Stomach (tissue), 19 donors: ENCODE results near the gene CYP4F22. TPM values are rescaled to one million over a fixed set of nuclear protein-coding genes. Genes with fewer than 3 reads are reported as not detected.

Experiments used
- DNase-seq, 2 donors: peaks; one replicate each; pipeline versions ENCODE4 v3.0.0 to v3.0.0-alpha.2; 2013 to 2019
- H3K27ac ChIP-seq, 5 donors: fragments of 200-600 bp in 4 of 5; sonication (generic) in 4 of 5; one replicate each; pipeline ENCODE4 v1.5.1; 2013 to 2019; ENCODE audit warnings: mild to moderate bottlenecking in 1 of 5, moderate library complexity in 1 of 5
- H3K27me3 ChIP-seq, 3 donors: fragments of 200-600 bp; sonication (generic); one replicate each; pipeline ENCODE4 v1.5.1; 2017 to 2019; ENCODE audit warnings: mixed run types in 1 of 3
- H3K36me3 ChIP-seq, 4 donors: fragments of 200-600 bp; sonication (generic); 1 replicate in 3 of 4; 2 replicates in 1 of 4; pipeline ENCODE4 v1.5.1; 2016 to 2019
- H3K4me1 ChIP-seq, 4 donors: fragments of 200-600 bp; sonication (generic); one replicate each; pipeline ENCODE4 v1.5.1; 2016 to 2019
- H3K4me3 ChIP-seq, 4 donors: fragments of 200-600 bp; sonication (generic) in 3 of 4; one replicate each; pipeline ENCODE4 v1.5.1; 2016 to 2019; ENCODE audit warnings: mild to moderate bottlenecking in 1 of 4
- H3K9me3 ChIP-seq, 4 donors: fragments of 200-600 bp; sonication (generic); one replicate each; pipeline ENCODE4 v1.5.1; 2016 to 2019
- CTCF ChIP-seq, 7 experiments: fragments of 450-650 bp in 4 of 7; fragments of 200-600 bp in 3 of 7; sonication (generic) in 3 of 7; IDR thresholded peaks; one replicate each; pipeline ENCODE4 v1.5.1; 2016 to 2019; ENCODE audit warnings: antibody characterized with exemption in 7 of 7, control low read depth in 2 of 7, mild to moderate bottlenecking in 1 of 7
- EP300 ChIP-seq: sonication (generic); formaldehyde crosslinking; IDR thresholded peaks from one replicate; pipeline ENCODE4 v1.6.1; 2017; ENCODE audit warnings: antibody characterized with exemption
- POLR2A ChIP-seq, 4 donors: fragments of 450-650 bp; IDR thresholded peaks; one replicate each; pipeline ENCODE4 v1.6.1; 2016; ENCODE audit warnings: antibody characterized with exemption in 4 of 4, control low read depth in 2 of 4, mild to moderate bottlenecking in 1 of 4, moderate library complexity in 1 of 4
- POLR2AphosphoS5 ChIP-seq, 3 donors: sonication (generic); formaldehyde crosslinking; IDR thresholded peaks; one replicate each; pipeline ENCODE4 v1.6.1; 2016; ENCODE audit warnings: antibody characterized with exemption in 3 of 3
- WGBS, 5 donors: extraction: QIAGEN DNeasy Blood & Tissue Kit in 3 of 5; methylation state at CpG; one replicate each; pipeline versions ENCODE4 v1.1.5 to v1.1.7; 2013 to 2018; 5-methylcytosine and 5-hydroxymethylcytosine counted together
- intact Hi-C: fragments of 100-400 bp; cut with DNase I; formaldehyde crosslinking; loops from one replicate; pipeline ENCODE4 v1.15.1; 2023; ENCODE audit warnings: low total_unique reads
- long read RNA-seq, 10 donors: transcript quantifications; one replicate each; lab custom pipeline, GENCODE V29; 2026
- polyA plus RNA-seq, 3 donors: library from polyadenylated mRNA; stranded (reverse); fragments of 200-250 nt; gene quantifications; one replicate each; pipeline ENCODE4 v1.2.3, GENCODE V29; 2013
- total RNA-seq, 5 donors: library from RNA; depleted of rRNA; stranded (reverse); fragments of >200 nt; gene quantifications; one replicate each; pipeline versions ENCODE4 v1.1.0 to v1.2.3, GENCODE V29; 2014 to 2016
- donor health status: healthy with polysubstance abuse.
- donor health status: Bipolar disorder and iron deficiency.
- donor health status: healthy.

Gene CYP4F22
- 10 to 100 TPM in 1 of 5 donors, 1 to 10 TPM in 1, under 1 TPM in 1, not detected in 2; 0.14 to 21.6 (median 1.8) TPM for total RNA-seq
- polyA plus RNA-seq, result 1 to 10 TPM in 1 of 3 donors, under 1 TPM in 2; 0.12 to 1.1 (median 0.35) TPM
- long read RNA-seq, donor 1, result 0 reads
- long read RNA-seq, donor 2, result 0 reads
- long read RNA-seq, donor 3, result 0 reads
- long read RNA-seq, donor 4, result 0 reads
- long read RNA-seq, donor 5, result 0 reads
- long read RNA-seq, donor 6, result 0 reads
- long read RNA-seq, donor 7, result 0 reads
- long read RNA-seq, donor 8, result 0 reads
- long read RNA-seq, donor 9, result 0 reads
- long read RNA-seq, donor 10, result 0 reads

GRCh38 chr19:15508035-15508710 is at the start of gene CYP4F22:
CYP4F22 (plus strand) TSS chr19:15508525; CDS start chr19:15525337, 16,812 bp downstream.
- Histone ChIP-seq H3K27ac (no peak within 1 kb of the TSS), H3K4me1 (peaks cover 6 to 16% (median 14%) of the 10 kb centered on the region in 4 donors), H3K4me3 (peak within 1 kb of the TSS; percentile 19 to 35 (median 30)), H3K9me3 (no peaks in the 10 kb centered on the region), H3K36me3 (no peaks in the 10 kb centered on the region), H3K27me3 (peaks cover 4 to 87% (median 41%) of the 10 kb centered on the region in 3 donors)
- WGBS, 5 donors, result 3 to 10% (median 5%) methylated on average over 23 to 52 of the region's 52 CpGs
- DNase-seq, result no peak
- intact Hi-C loops, result no loop called here
- TF ChIP-seq POLR2A (IDR thresholded peaks at IDR 0.05) (no peak), POLR2AphosphoS5 (IDR thresholded peaks at IDR 0.05) (no peak), CTCF (IDR thresholded peaks at IDR 0.05) (no peak), EP300 (no peak)

GRCh38 chr19:15461694-15462093 is 46.6 kb upstream of the CYP4F22 start:
- DNase-seq, result peak in 1 of 2 donors; percentile 1
- Histone ChIP-seq H3K36me3 (peaks cover 0 to 26% (median 3%) of the 10 kb centered on the region in 4 donors), H3K27me3 (peaks cover 11 to 62% (median 26%) of the 10 kb centered on the region in 3 donors), H3K4me1 (peaks cover 10 to 24% (median 15%) of the 10 kb centered on the region in 4 donors), H3K9me3 (no peaks in the 10 kb centered on the region), H3K4me3 (no peak overlapping the region), H3K27ac (no peak overlapping the region)
- 67 to 95% (median 88%) methylated on average over 2 of the region's 2 CpGs for WGBS, 5 donors
- TF ChIP-seq POLR2AphosphoS5 (IDR thresholded peaks at IDR 0.05) (no peak), EP300 (no peak), CTCF (IDR thresholded peaks at IDR 0.05) (no peak), POLR2A (IDR thresholded peaks at IDR 0.05) (no peak)
- intact Hi-C loops, result no loop called here

GRCh38 chr19:15463861-15464371 is 44.4 kb upstream of the CYP4F22 start:
- 13 to 54% (median 42%) methylated on average over 7 to 25 of the region's 25 CpGs for WGBS, 5 donors
- Histone ChIP-seq H3K27ac (peak overlapping the region; percentile 55 to 85 (median 70)), H3K4me3 (peak overlapping the region; percentile 25 to 51 (median 42)), H3K9me3 (no peaks in the 10 kb centered on the region), H3K4me1 (peaks cover 0 to 19% (median 0%) of the 10 kb centered on the region in 4 donors), H3K27me3 (peaks cover 3 to 52% (median 9%) of the 10 kb centered on the region in 3 donors), H3K36me3 (peaks cover 0 to 10% (median 0%) of the 10 kb centered on the region in 4 donors)
- DNase-seq, result peak; percentile 49 to 51
- intact Hi-C loops, result no loop called here
- TF ChIP-seq CTCF (IDR thresholded peaks at IDR 0.05) (no peak), POLR2AphosphoS5 (IDR thresholded peaks at IDR 0.05) (peak in 2 of 3 donors; percentile 17 to 29), EP300 (no peak), POLR2A (IDR thresholded peaks at IDR 0.05) (no peak)
